Keratinocyte (primary cell): ENCODE measurements around the gene ADAMTS2. TPM values are rescaled to one million over a fixed set of nuclear protein-coding genes. Genes with fewer than 3 reads are reported as not detected.

Experiments
- DNase-seq: peaks from one replicate; pipeline ENCODE4 v3.0.0-alpha.2; 2011; ENCODE audit warnings: low read depth, missing footprints, low spot score
- FAIRE-seq: peaks from 2 replicates; lab custom pipeline; 2011; peaks lifted over from hg19 to GRCh38; lab: Jason Lieb, UNC
- H2AFZ ChIP-seq: 2 replicates; pipeline ENCODE4 v1.6.0; 2012; ENCODE audit warnings: low read length, control low read depth, inconsistent platforms; ENCODE audit not compliant: control insufficient read depth
- H3K27ac ChIP-seq: 2 replicates; pipeline ENCODE4 v1.5.1; 2011; ENCODE audit warnings: low read length; ENCODE audit not compliant: control insufficient read depth, insufficient read depth
- H3K27me3 ChIP-seq: 3 replicates; pipeline ENCODE4 v1.6.0; 2011; ENCODE audit warnings: low read length; ENCODE audit not compliant: control insufficient read depth, insufficient read depth; ENCODE audit errors: extremely low read depth
- H3K36me3 ChIP-seq, 2 experiments: 2 replicates in 1 of 2; 3 replicates in 1 of 2; pipeline ENCODE4 v1.5.1; 2011; ENCODE audit warnings: low read length in 2 of 2, mild to moderate bottlenecking in 1 of 2; ENCODE audit not compliant: control insufficient read depth in 2 of 2, insufficient read depth in 2 of 2; ENCODE audit errors: extremely low read depth in 1 of 2
- H3K4me1 ChIP-seq: 3 replicates; pipeline ENCODE4 v1.5.1; 2011; ENCODE audit warnings: low read length; ENCODE audit not compliant: control insufficient read depth, insufficient read depth; ENCODE audit errors: extremely low read depth
- H3K4me2 ChIP-seq: 3 replicates; pipeline ENCODE4 v1.6.0; 2011; ENCODE audit warnings: low read depth, low read length; ENCODE audit not compliant: control insufficient read depth, insufficient read depth; ENCODE audit errors: extremely low read depth
- H3K4me3 ChIP-seq, 3 experiments: fragments of 200-600 bp in 1 of 3; sonication (generic) in 1 of 3; 2 replicates in 2 of 3; 3 replicates in 1 of 3; pipeline ENCODE4 v1.5.1; 2011 to 2016; ENCODE audit warnings: low read length in 3 of 3, mild to moderate bottlenecking in 3 of 3, control low read depth in 2 of 3, inconsistent platforms in 1 of 3, low read depth in 1 of 3, mixed read lengths in 1 of 3, mixed run types in 1 of 3, moderate library complexity in 1 of 3; ENCODE audit not compliant: control insufficient read depth in 2 of 3, insufficient read depth in 2 of 3; ENCODE audit errors: extremely low read depth in 1 of 3
- H3K79me2 ChIP-seq: 2 replicates; pipeline ENCODE4 v1.6.0; 2012; ENCODE audit warnings: low read length; ENCODE audit not compliant: control insufficient read depth, insufficient read depth
- H3K9ac ChIP-seq: 3 replicates; pipeline ENCODE4 v1.6.0; 2011; ENCODE audit warnings: low read length; ENCODE audit not compliant: control insufficient read depth, insufficient read depth; ENCODE audit errors: extremely low read depth
- H3K9me1 ChIP-seq: 3 replicates; pipeline ENCODE4 v1.6.0; 2011; ENCODE audit warnings: low read length; ENCODE audit not compliant: control insufficient read depth, insufficient read depth; ENCODE audit errors: extremely low read depth
- H3K9me3 ChIP-seq: 2 replicates; pipeline ENCODE4 v1.5.1; 2012; ENCODE audit warnings: low read depth, low read length; ENCODE audit not compliant: control insufficient read depth
- H4K20me1 ChIP-seq: 3 replicates; pipeline ENCODE4 v1.6.0; 2011; ENCODE audit warnings: low read length; ENCODE audit not compliant: control insufficient read depth, insufficient read depth; ENCODE audit errors: extremely low read depth
- EZH2 ChIP-seq: IDR thresholded peaks from one replicate; pipeline ENCODE4 v1.6.1; 2012; ENCODE audit warnings: inconsistent platforms, mild to moderate bottlenecking, low read length, moderate library complexity
- dilution Hi-C: fragments of 300-500 bp; cut with MboI; formaldehyde crosslinking; loops from one replicate; pipeline ENCODE4 v1.7.0; 2020; ENCODE audit warnings: low sequenced_read_pairs; ENCODE audit not compliant: extremely low pct_ligation_motif_present
- polyA plus RNA-seq, 5 experiments: library from polyadenylated mRNA; depleted of rRNA in 3 of 5; stranded (reverse) in 3 of 5; stranded (forward) in 1 of 5; unstranded in 1 of 5; fragments of >200 nt; gene quantifications; 1 replicate in 1 of 5; 2 replicates in 3 of 5; 3 replicates in 1 of 5; pipeline versions ENCODE4 v1.2.1 to v1.2.3, GENCODE V29; 2011 to 2012; ENCODE audit warnings: missing spikeins in 2 of 5, low read depth in 1 of 5, low replicate concordance in 1 of 5
- TF ChIP-seq, protein P1 (sequence below), 3 experiments: IDR thresholded peaks in 1 of 3; conservative IDR thresholded peaks in 1 of 3; optimal IDR thresholded peaks in 1 of 3; 2 replicates in 2 of 3; 3 replicates in 1 of 3; pipeline versions ENCODE3 to v1.5.1; 2011; ENCODE audit warnings: low read length in 3 of 3, mild to moderate bottlenecking in 3 of 3, moderate library complexity in 2 of 3, control low read depth in 1 of 3, inconsistent platforms in 1 of 3; ENCODE audit not compliant: insufficient read depth in 2 of 3; ENCODE audit errors: extremely low read depth in 1 of 3

The ADAMTS2 gene
- polyA plus RNA-seq, 1 donor (not counting 4 experiments of a cell fraction or from before 2014, with no cell fraction given), result not detected

DNA sequence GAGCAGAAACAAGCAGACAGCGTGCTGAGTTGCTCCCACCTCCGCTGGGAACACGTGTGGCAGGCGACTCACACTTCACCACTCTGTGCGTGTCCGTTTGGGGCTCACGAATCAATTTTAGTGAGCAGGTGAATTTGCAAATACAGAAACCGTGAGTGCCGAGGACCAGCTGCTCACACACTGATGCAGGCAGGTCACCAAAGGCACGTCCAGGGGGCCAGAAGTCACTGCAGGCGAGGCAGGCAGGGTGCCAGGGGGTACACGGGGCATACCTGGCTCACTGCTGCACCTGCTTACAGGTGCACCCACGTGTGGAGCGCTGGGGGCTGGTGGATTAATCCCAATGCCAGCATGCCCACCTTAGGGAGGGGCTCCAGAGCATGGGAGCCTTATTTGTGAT is 216.3 kb downstream of the ADAMTS2 start:
- H3K4me2 ChIP-seq, result no peak overlapping the region
- no peaks in the 10 kb centered on the region for H3K27me3 ChIP-seq
- no peak overlapping the region for H3K4me3 ChIP-seq
- dilution Hi-C loops, result no loop called here
- peaks cover 19% of the 10 kb centered on the region for H3K9me3 ChIP-seq
- H3K4me1 ChIP-seq, result no peaks in the 10 kb centered on the region
- no peak overlapping the region for H3K27ac ChIP-seq
- no peak for DNase-seq
- H3K9me1 ChIP-seq, result no peaks in the 10 kb centered on the region
- H2AFZ ChIP-seq, result no peak overlapping the region
- H4K20me1 ChIP-seq, result no peaks in the 10 kb centered on the region
- no peak for FAIRE-seq
- H3K9ac ChIP-seq, result no peak overlapping the region
- H3K36me3 ChIP-seq, result no peaks in the 10 kb centered on the region
- no peaks in the 10 kb centered on the region for H3K79me2 ChIP-seq
- no peak for TF ChIP-seq EZH2
- TF ChIP-seq, protein P1, sequence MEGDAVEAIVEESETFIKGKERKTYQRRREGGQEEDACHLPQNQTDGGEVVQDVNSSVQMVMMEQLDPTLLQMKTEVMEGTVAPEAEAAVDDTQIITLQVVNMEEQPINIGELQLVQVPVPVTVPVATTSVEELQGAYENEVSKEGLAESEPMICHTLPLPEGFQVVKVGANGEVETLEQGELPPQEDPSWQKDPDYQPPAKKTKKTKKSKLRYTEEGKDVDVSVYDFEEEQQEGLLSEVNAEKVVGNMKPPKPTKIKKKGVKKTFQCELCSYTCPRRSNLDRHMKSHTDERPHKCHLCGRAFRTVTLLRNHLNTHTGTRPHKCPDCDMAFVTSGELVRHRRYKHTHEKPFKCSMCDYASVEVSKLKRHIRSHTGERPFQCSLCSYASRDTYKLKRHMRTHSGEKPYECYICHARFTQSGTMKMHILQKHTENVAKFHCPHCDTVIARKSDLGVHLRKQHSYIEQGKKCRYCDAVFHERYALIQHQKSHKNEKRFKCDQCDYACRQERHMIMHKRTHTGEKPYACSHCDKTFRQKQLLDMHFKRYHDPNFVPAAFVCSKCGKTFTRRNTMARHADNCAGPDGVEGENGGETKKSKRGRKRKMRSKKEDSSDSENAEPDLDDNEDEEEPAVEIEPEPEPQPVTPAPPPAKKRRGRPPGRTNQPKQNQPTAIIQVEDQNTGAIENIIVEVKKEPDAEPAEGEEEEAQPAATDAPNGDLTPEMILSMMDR (optimal IDR thresholded peaks at IDR 0.05 in 1 of 3, IDR thresholded peaks at IDR 0.05 in 1 of 3, conservative IDR thresholded peaks at IDR 0.05 in 1 of 3; ENCODE audit: extremely low read depth in 1 of 3, insufficient read depth in 2 of 3, low read length in 3 of 3), result no peak

DNA sequence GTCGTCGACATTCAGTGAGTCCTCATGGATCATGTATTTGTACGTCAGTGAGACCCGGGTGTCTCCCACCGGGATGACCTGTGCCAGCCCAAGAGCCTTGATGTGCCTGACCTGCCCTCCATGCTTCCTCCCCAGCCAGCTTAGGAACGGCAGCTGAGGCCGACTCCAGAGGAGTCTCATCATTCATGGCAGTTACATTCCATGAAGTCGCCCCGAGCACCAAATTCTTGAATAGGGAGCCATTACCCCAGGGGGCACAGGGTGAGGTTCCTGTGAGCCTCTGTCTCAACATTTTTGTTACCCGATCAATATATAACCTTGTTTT is 217.3 kb downstream of the ADAMTS2 start:
- TF ChIP-seq, protein P1 (optimal IDR thresholded peaks at IDR 0.05 in 1 of 3, IDR thresholded peaks at IDR 0.05 in 1 of 3, conservative IDR thresholded peaks at IDR 0.05 in 1 of 3; ENCODE audit: extremely low read depth in 1 of 3, insufficient read depth in 2 of 3, low read length in 3 of 3), result no peak
- TF ChIP-seq EZH2, result no peak
- Histone ChIP-seq H3K4me3 (no peak overlapping the region), H4K20me1 (no peaks in the 10 kb centered on the region), H3K79me2 (no peaks in the 10 kb centered on the region), H3K9me3 (peaks cover 19% of the 10 kb centered on the region), H3K27ac (no peak overlapping the region), H2AFZ (no peak overlapping the region), H3K36me3 (no peaks in the 10 kb centered on the region), H3K4me2 (no peak overlapping the region), H3K4me1 (no peaks in the 10 kb centered on the region), H3K9ac (no peak overlapping the region), H3K9me1 (no peaks in the 10 kb centered on the region), H3K27me3 (no peaks in the 10 kb centered on the region)
- DNase-seq, result no peak
- FAIRE-seq, result no peak
- dilution Hi-C loops, result no loop called here
